SH-SY5Y (cell line): ENCODE data around the gene RASGRF1.

Source experiments
- GATA2 ChIP-seq: IDR thresholded peaks from 2 replicates; pipeline ENCODE4 v1.6.1; 2011; ENCODE audit warnings: mild to moderate bottlenecking, low read depth, low read length
- GATA3 ChIP-seq: IDR thresholded peaks from 2 replicates; pipeline ENCODE4 v1.6.1; 2011; ENCODE audit warnings: low read depth, mild to moderate bottlenecking, low read length, moderate library complexity

GRCh38 chr15:79028411-79028964 lies 62.1 kb downstream of the RASGRF1 start:
- TF ChIP-seq GATA3 (no peak), GATA2 (no peak)
